ENCODE results near the gene FRMD5. TPM values are rescaled to one million over a fixed set of nuclear protein-coding genes. Genes with fewer than 3 reads are reported as not detected.

FRMD5 gene
- polyA plus RNA-seq, 2 of the 4 experiments (the other 2 are of a cell fraction) = 2.5 to 3.6 TPM

DNA sequence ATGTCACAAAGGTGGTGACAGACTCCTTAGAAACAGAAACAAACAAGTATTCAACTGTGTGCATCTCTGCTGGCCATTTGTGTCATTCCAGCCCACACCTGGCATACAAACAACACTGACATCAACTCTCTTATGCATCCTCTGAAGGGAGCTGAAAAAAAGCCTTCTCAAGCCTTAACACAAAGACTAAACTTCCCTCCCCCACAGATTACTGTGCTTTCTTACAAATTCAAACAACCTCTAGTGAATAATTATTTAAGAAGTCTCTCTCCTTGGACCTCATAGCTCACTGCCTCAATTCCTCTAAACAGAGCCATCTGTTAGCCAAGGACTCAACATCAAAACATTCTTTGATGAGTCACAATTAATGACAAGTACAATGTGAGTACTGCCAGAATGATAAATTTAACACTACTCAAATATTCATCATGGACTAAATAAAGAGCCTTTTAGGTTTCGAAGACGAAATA is 236.2 kb downstream of the FRMD5 start:
- Histone ChIP-seq H3K4me3 (no peak overlapping the region), H3K27ac (no peak overlapping the region), H3K9me3 (no peaks in the 10 kb centered on the region), H3K4me1 (peaks cover 19% of the 10 kb centered on the region), H3K4me2 (peak overlapping the region; percentile 48)
- POLR2A ChIA-PET = no interaction called here
- 38% methylated on average over 2 of the region's 2 CpGs for WGBS (ENCODE audit: missing lambda C conversion rate)
- DNase-seq (ENCODE audit: low read depth in 1 of 2, low spot score in 1 of 2) (peak in 1 of 2 experiments; percentile 7), ATAC-seq (no peak), FAIRE-seq (no peak)
- CTCF ChIA-PET = interaction anchor here (1.1 to 1.7 kb wide), 2 partner anchors 10 to 108 kb away, joined by 3 to 4 read pairs; no protein-coding TSS in a partner anchor
- no peak for TF ChIP-seq TP53 (CRISPR knock-in tag; IDR thresholded peaks at IDR 0.05)
- no peak for TF ChIP-seq ZSCAN20 (CRISPR knock-in tag; IDR thresholded peaks at IDR 0.05)
- TF ChIP-seq TFCP2L1 (CRISPR knock-in tag; IDR thresholded peaks at IDR 0.05) = no peak
- no peak for TF ChIP-seq HOXB13 (CRISPR knock-in tag; IDR thresholded peaks at IDR 0.05; ENCODE audit: low read depth)
- TF ChIP-seq JUNB (IDR thresholded peaks at IDR 0.05) = 0 out of 2 replicates have a peak, but pooled peaks have one; percentile 12
- TF ChIP-seq MYC (IDR thresholded peaks at IDR 0.05; ENCODE audit: borderline replicate concordance, low read length) = no peak
- TF ChIP-seq RCOR1 (IDR thresholded peaks at IDR 0.05; ENCODE audit: low read depth, low read length) = no peak

DNA sequence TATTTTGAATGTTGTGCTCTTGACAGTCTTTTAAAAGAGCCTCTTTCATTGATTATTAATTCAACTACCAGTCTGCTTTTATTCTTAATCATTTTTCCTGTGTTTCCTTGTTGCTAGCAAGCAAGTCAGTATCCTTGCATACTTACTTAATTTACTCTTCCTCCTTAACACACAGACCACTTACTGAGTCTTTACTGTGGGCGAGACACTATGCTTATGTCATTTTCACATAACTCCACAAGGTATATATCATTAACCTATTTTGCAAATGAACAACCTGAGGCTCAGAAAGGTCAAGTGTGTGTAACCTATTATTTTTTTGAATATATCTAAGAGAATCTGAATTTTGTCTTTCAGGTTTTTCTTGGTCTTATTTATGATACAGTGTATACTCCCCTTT is 237.3 kb downstream of the FRMD5 start:
- Histone ChIP-seq H3K4me3 (no peak overlapping the region), H3K27ac (no peak overlapping the region), H3K9me3 (no peaks in the 10 kb centered on the region), H3K4me1 (peaks cover 19% of the 10 kb centered on the region), H3K4me2 (no peak overlapping the region)
- TF ChIP-seq CBX2 (IDR thresholded peaks at IDR 0.05; ENCODE audit: borderline replicate concordance, low read depth) (no peak), CBX8 (IDR thresholded peaks at IDR 0.05) (no peak), ESRRA (IDR thresholded peaks at IDR 0.05; ENCODE audit: borderline replicate concordance, low read length) (no peak), CHD2 (IDR thresholded peaks at IDR 0.05; ENCODE audit: low read length, partially characterized antibody) (no peak), RAD21 (conservative IDR thresholded peaks at IDR 0.05 in 1 of 2, IDR thresholded peaks at IDR 0.05 in 1 of 2) (no peak), KDM5A (IDR thresholded peaks at IDR 0.05) (no peak), HOXA7 (CRISPR knock-in tag; IDR thresholded peaks at IDR 0.05) (no peak), MAFK (IDR thresholded peaks at IDR 0.05; ENCODE audit: partially characterized antibody) (no peak), RCOR1 (IDR thresholded peaks at IDR 0.05; ENCODE audit: low read depth, low read length) (no peak), ZNF302 (CRISPR knock-in tag; IDR thresholded peaks at IDR 0.05) (no peak)
- TF ChIP-seq, protein P1, sequence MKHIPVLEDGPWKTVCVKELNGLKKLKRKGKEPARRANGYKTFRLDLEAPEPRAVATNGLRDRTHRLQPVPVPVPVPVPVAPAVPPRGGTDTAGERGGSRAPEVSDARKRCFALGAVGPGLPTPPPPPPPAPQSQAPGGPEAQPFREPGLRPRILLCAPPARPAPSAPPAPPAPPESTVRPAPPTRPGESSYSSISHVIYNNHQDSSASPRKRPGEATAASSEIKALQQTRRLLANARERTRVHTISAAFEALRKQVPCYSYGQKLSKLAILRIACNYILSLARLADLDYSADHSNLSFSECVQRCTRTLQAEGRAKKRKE (CRISPR knock-in tag; IDR thresholded peaks at IDR 0.05; ENCODE audit: low read depth) = no peak
- ATAC-seq (no peak), DNase-seq (ENCODE audit: low read depth in 1 of 2, low spot score in 1 of 2) (no peak), FAIRE-seq (no peak)
- ChIA-PET POLR2A (no interaction called here), CTCF (no interaction called here)
- 80% methylated on average over 1 of the region's 1 CpG for WGBS (ENCODE audit: missing lambda C conversion rate)

DNA sequence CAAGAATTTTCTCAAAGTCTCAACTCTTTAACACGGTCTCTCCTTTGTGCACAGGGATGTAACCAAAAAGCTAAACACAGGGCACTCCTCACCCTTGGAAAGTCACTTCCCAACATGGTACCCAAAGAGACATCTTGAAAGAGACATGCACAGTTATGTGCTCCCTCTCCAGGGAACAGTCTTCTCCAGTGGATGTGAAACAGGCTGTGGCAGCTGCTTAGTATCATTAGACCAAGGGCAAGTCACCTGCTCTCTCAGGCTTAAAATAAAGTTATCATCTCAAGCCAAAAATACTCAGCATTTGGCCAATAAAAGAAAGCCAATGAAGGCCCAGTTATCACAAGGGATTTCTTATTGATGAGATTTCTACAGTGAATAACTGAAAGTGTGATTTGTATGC is 239.9 kb downstream of the FRMD5 start:
- H3K4me2 ChIP-seq = no peak overlapping the region
- no peak for FAIRE-seq
- no peak overlapping the region for H3K27ac ChIP-seq
- peaks cover 19% of the 10 kb centered on the region for H3K4me1 ChIP-seq
- WGBS (ENCODE audit: missing lambda C conversion rate) = 52% methylated on average over 1 of the region's 1 CpG
- ChIA-PET CTCF (interaction anchor here (1.2 to 1.6 kb wide), 2 partner anchors 24 to 51 kb away, joined by 3 to 8 read pairs; no protein-coding TSS in a partner anchor), POLR2A (no interaction called here)
- TF ChIP-seq HOXB5 (CRISPR knock-in tag; IDR thresholded peaks at IDR 0.05) = no peak
- no peak for TF ChIP-seq HEYL (CRISPR knock-in tag; IDR thresholded peaks at IDR 0.05)
- TF ChIP-seq, protein P2, sequence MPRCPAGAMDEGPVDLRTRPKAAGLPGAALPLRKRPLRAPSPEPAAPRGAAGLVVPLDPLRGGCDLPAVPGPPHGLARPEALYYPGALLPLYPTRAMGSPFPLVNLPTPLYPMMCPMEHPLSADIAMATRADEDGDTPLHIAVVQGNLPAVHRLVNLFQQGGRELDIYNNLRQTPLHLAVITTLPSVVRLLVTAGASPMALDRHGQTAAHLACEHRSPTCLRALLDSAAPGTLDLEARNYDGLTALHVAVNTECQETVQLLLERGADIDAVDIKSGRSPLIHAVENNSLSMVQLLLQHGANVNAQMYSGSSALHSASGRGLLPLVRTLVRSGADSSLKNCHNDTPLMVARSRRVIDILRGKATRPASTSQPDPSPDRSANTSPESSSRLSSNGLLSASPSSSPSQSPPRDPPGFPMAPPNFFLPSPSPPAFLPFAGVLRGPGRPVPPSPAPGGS (IDR thresholded peaks at IDR 0.05) = no peak
- no peak for TF ChIP-seq NR3C1 (IDR thresholded peaks at IDR 0.05)
- TF ChIP-seq, protein P1 (CRISPR knock-in tag; IDR thresholded peaks at IDR 0.05; ENCODE audit: low read depth) = no peak
- no peak for TF ChIP-seq GATA3 (IDR thresholded peaks at IDR 0.05; ENCODE audit: borderline replicate concordance)
- no peak for TF ChIP-seq RAD21 (conservative IDR thresholded peaks at IDR 0.05 in 1 of 2, IDR thresholded peaks at IDR 0.05 in 1 of 2)
- TF ChIP-seq, protein P3, sequence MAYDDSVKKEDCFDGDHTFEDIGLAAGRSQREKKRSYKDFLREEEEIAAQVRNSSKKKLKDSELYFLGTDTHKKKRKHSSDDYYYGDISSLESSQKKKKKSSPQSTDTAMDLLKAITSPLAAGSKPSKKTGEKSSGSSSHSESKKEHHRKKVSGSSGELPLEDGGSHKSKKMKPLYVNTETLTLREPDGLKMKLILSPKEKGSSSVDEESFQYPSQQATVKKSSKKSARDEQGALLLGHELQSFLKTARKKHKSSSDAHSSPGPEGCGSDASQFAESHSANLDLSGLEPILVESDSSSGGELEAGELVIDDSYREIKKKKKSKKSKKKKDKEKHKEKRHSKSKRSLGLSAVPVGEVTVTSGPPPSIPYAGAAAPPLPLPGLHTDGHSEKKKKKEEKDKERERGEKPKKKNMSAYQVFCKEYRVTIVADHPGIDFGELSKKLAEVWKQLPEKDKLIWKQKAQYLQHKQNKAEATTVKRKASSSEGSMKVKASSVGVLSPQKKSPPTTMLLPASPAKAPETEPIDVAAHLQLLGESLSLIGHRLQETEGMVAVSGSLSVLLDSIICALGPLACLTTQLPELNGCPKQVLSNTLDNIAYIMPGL (CRISPR knock-in tag; IDR thresholded peaks at IDR 0.05; ENCODE audit: borderline replicate concordance) = no peak
- TF ChIP-seq RCOR1 (IDR thresholded peaks at IDR 0.05; ENCODE audit: low read depth, low read length) = no peak
- H3K9me3 ChIP-seq = no peaks in the 10 kb centered on the region
- DNase-seq (ENCODE audit: low read depth in 1 of 2, low spot score in 1 of 2) = no peak
- no peak overlapping the region for H3K4me3 ChIP-seq
- no peak for ATAC-seq
